ENCODE measurements around the gene TRIM2.

GRCh38 chr4:153364061-153364460 lies 159.8 kb downstream of the TRIM2 start:
- TF ChIP-seq EZH2 (IDR thresholded peaks at IDR 0.05; ENCODE audit: borderline replicate concordance, low read depth, low read length, poor library complexity, severe bottlenecking) (no peak), CTCF (conservative IDR thresholded peaks at IDR 0.05; ENCODE audit: low read depth, low read length) (no peak)

All from A673 (cell line).